NCI-H69 (cell line): ENCODE results near the gene CYGB.

ENCODE experiments used
- DNase-seq: peaks from one replicate; lab custom pipeline; 2025; lab: John Stamatoyannopoulos, UW

CYGB gene

GRCh38 chr17:76501018-76501826 lies 36.3 kb downstream of the CYGB start, which contains the start of gene RHBDF2:
Gene RHBDF2, minus strand, starts transcription at chr17:76501423. Its CDS starts 19,899 bp downstream, at chr17:76481524.
- DNase-seq, result peak; percentile 93

DNA sequence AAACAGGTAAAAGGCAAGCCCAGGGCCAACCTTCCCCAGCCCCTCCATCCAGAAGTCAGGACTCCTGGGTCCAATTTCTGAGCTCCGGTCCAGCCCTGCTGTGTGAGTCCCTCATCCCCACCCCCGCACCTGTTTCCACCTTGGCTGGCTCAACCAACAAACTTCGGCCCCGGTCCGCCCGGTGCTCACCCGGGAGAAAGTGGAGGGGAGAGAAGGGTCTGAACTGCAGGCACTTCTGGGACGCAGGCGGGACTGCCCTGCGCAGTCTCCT lies 36.8 kb downstream of the CYGB start:
- DNase-seq, result peak; percentile 58

- DNase-seq, result peak; percentile 48
Observed at GRCh38 chr17:76500074-76500746, 37.3 kb downstream of the CYGB start.

- peak; percentile 26 for DNase-seq
Observed at GRCh38 chr17:76499267-76499667, 38.2 kb downstream of the CYGB start.

DNA sequence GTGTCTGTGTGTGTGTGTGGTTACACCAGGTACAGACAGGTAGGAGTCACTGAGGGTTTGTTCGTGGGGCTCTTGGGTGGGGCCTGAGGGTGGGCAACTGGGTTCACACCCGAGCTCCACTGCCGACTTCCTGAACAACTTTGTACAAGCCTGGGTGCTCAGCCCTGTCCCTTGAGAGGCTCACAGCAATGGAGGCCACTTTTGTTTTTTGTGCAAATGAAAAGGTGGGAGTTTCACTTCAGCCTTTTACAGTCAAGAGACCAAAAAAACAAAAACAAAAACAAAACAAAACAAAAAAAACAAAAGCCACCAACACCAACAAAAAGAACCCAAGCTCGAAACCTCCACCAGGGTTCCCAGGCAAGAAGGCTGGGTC lies 38.6 kb downstream of the CYGB start:
- DNase-seq, result no peak

DNA sequence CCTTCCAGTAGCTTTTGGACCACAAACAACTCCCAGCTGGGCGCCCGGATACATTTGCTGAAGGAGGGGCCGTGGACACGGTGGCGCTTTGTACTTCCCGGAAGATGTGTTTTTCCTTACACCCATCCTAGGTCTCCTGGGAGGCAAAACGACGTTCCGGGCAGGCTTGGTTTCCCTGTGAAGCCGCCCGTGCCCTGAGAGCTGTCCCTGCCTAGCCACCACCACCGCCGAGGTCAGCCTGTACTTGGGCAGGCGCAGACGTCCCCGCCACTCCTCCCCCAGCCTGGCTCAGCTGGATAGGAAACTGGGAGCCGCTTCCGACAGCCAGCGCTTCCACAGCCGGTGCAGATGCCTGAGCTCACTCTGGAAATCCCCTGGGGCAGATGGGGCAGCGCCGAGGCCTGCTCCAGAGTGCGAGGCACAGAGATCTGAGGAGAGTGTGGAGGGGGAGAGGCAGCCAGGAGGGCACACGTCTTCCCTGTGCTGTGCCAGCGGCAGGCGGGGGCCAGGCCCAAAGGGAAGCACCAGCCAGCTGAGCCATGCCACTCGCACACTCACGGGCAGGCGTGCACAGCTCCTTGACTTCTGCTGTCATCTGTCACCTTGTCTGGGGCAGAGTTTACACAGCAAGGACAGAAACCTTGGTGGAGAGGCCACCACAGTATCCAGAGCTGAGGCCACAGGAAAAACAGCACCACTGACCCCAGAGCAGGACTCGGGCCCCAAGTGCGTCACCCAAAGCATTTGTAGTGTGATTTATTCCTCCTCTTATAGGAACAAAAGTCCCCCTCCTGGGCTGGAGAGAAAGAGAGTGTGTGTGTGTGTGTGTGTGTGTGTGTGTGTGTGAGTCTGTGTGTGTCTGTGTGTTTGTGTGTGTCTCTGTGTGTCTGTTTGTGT lies 39.3 kb downstream of the CYGB start:
- peak; percentile 95 for DNase-seq

DNA sequence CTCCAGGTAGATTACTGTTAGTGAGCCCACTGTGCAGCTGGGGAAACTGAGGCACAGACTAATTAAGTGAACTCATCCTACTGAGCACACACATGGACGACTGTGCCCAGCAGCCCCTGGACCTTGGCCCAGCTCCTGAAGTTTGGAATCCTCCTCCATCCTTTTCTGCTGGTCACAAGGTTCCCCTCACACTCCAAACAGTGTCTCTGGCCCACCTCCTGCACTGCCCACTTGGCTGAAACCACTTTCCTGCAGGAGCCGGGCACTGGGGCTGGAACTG lies 39.9 kb downstream of the CYGB start:
- DNase-seq, result no peak

GRCh38 chr17:76496464-76496863 lies 41.0 kb downstream of the CYGB start:
- DNase-seq, result no peak

DNA sequence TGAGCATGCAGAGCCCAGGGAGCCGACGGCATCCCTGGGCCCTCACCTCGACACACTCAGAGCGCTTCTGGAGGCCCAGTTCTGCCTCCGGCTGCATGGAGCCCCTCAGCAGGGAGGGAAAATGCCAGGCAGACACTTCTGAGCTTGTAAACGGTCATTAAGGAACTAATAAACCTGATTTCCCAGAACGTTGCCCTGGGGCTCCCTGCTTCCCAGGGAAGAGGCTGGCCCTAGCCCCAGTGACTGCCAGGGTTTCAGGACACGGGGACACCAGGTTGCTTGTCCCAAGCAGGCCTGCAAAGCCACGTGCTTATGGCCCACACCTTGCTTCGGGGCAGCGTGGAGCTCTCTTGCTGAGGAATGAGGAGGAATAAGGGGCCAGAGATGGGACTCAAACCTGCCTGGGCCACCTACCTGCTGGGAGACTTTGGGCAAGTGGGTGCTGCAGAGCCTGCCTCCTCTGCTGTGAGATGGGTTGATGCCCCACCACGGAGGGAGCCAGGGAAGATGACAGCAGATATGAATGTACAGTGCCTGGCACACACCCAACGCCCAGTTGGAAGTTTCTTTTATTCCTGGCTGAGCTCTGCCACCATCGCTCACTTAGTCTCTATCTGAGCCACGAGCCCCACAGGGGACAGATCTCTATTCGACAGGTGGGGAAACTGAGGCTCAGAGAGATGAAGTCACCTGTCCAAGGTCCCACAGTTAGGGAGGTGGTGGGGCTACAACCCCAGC lies 41.7 kb downstream of the CYGB start:
- peak; percentile 21 for DNase-seq

DNA sequence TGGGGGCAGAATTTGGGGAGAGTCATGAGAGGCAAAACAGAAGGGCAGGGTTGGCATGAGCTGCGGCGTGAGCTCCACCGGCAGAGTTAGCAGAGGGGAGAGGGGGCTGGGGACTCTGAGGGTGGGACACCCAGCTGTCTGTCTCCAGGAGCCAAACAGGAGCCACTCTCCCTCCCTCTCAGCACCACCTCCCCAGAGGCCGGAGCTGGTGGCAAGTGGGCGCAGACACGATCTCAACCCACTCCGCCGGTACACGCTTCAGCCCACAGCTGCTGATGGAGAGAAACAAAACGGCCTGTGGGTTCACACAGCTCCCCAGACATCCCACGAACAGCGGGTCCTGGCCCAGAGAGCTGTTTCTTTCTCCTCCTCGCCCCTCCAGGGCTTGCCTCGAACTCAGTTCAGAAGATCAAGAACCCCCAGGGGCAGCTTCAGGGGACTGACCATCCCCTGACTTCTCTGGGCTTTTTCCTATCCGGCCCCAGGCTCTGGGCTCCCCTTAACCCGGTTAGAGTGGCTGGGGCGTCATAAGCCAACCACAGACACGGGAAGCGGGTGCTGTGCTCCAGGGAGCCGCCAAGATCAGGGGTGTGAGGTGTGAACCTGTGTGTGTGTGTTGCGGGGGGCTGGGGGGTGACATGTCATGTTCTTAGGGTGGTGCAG lies 43.9 kb downstream of the CYGB start:
- no peak for DNase-seq

- peak; percentile 78 for DNase-seq
Observed at GRCh38 chr17:76492989-76493501, 44.5 kb downstream of the CYGB start.

DNA sequence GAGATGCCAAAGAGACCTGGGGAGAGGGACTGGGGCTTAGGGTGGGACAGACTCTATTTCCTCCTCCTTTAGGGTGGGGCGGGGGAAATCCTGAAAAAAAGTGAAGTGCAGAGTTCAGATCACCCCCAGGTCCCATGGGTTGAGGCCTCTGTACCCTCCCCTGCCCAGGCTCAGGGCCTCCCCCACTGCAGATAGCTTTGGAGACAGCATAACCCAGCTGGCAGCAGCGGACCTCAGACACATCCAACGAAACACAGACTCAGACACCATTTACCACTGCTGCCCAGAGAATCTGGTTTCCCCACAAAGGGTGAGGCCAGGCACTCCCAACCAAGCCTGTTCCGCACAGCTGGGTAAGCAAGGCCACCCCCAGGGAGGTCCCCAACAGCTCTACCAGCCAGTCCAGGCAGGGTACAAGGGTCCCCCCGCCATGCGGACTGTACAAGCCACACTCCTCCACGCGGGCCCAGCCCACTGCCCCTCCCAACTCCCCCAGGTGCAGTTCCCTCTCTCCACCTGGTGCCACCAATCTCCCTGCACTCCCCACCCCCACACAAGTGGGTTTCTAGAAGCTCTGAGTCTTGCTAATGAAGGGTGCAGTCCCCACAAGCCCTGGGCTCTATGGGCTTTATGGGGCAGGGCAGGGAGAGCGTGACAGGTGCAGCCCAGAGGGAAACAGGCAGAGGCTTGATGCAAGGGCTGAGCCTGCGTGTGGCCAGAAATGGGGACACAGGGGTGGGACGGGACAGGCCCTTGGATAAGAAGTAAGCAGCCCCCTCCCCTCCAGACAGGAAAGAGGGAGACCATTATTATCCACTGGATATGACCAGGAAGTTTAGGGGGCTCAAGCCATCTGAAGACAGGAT lies 45.2 kb downstream of the CYGB start:
- peak; percentile 56 for DNase-seq

GRCh38 chr17:76491271-76492122 lies 46.0 kb downstream of the CYGB start:
- no peak for DNase-seq

GRCh38 chr17:76490112-76490710 lies 47.3 kb downstream of the CYGB start:
- no peak for DNase-seq

DNA sequence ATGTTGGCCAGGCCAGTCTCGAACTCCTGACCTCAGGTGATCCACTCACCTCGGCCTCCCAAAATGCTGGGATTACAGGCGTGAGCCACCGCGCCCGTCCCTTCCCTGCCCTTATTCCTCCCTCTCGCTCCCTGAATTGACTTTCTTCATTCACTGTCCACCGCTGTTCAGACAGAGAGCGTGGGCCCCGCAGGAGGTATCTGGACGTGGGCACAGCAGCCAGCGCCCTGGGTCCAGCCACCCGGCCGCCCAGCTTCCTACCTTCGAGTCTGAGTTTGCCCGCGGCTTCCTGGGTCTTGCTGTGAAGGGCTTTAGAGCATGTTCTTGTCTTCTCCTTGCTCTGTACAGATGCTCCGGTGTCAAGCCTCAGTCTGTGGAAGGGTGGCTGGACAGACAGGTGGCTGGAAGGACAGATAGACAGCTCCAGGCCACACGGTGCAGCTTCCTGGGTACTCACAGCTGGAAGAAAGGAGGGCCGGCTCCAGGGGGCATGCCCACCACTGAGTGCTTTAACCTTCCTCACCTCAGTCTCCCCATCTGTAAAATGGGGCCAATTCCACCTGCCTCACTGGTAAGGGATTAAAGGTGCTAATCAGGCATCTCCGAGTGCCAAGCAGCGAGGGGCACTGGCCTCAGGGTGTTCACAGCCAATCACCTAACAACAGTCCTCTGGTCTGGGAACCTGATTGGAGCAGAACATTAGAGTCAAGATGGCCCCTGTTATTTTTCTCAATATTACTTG lies 49.9 kb downstream of the CYGB start:
- DNase-seq, result no peak

GRCh38 chr17:76485569-76485968 lies 51.9 kb downstream of the CYGB start:
- DNase-seq, result peak; percentile 79

GRCh38 chr17:76484228-76484725 lies 53.2 kb downstream of the CYGB start:
- no peak for DNase-seq

- no peak for DNase-seq
Observed at GRCh38 chr17:76481071-76481655, 56.3 kb downstream of the CYGB start.
